ENCODE measurements around the gene IRX6. TPM values are rescaled to one million over a fixed set of nuclear protein-coding genes. Genes with fewer than 3 reads are reported as not detected.
A peak's percentile ranks its signal among the peaks of the same experiment; 100 is the strongest.

Gene IRX6
- total RNA-seq, 1 experiment from 2014 or later = not detected

DNA sequence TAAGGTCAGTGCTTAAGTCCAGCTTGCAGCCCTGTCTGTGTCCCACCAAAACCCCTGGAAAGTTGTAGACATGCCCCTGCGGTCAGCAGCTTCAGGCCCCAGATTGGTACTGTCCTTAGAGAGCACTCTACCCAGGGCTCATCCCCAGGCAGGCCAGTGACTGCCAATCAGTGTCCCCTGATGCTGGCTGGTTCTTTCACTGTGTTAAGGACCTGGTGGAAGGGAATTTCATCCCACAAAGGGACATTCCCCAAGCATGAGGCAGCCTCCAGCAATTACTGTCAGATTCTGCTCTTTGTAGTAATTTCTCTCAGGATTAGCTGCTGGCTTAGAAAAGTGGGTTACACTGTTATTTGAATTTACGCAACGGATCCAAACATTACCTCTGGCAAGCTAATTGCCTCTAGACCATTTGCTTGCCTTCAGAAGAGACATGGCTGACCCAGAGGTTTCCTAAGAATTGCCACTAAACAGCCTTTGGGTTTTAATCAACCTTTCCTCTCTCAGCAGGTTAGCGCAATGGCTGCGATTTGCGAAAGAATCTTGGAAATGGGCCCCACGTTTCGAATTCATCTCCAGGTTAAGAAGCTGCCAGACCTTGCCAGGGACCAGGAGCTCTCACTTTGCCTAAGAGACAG lies 5.9 kb downstream of the IRX6 start:
- H3K27me3 ChIP-seq (ENCODE audit: control insufficient read depth, insufficient read depth, low read length) = peaks cover 94% of the 10 kb centered on the region
- no peak overlapping the region for H3K4me3 ChIP-seq (ENCODE audit: insufficient read depth, low read depth, low read length)
- no peaks in the 10 kb centered on the region for H3K36me3 ChIP-seq (replicated peaks; ENCODE audit: control insufficient read depth, insufficient read depth, low read length)
- DNase-seq = no peak

DNA sequence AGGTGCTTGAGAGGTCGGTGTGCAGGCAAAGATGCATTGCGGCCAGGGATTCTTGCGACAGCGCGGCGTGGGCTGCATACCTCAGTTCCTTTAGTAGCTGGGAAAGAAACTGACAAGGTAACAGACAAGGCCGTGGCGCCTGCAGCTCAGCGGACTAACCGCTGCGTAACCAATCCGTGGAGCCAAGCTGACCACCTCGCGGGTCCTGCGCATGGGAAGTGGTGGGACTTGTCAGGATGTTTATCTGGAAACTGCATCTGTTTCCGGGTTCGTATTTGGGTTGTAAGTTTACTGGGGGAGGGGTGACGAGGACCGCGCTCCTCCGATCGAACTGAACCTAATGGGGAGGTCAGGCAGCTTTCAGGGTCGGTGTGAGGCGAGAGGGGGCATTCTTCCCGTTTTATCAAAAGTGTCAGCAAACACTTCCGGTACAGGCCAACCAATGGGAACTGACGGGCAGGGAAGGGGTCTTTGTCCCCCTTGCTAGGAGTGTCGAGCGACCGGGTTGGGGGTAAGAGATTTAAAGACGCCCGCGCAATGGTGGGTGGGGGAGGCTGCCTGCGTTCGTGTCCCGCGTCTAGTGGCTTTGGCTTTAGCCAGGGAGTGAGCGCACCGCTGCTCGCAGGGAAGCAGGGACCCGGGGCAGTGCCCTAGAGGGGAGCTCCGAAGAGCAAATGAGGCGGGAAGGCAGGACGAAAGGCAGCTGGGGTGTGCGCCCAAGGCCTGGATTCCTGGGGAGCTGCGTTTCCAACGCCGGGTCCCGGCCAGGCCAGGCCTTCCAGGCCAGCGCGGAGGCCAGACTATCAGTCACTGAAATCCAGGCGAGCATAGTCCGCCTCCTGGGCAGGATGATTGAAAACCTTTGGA lies 7.0 kb downstream of the IRX6 start:
- peak; percentile 64 for DNase-seq
- Histone ChIP-seq H3K27me3 (ENCODE audit: control insufficient read depth, insufficient read depth, low read length) (peaks cover 90% of the 10 kb centered on the region), H3K36me3 (replicated peaks; ENCODE audit: control insufficient read depth, insufficient read depth, low read length) (no peaks in the 10 kb centered on the region), H3K4me3 (ENCODE audit: insufficient read depth, low read depth, low read length) (peak overlapping the region; percentile 46)

GRCh38 chr16:55331648-55332185 lies 7.7 kb downstream of the IRX6 start:
- H3K27me3 ChIP-seq (ENCODE audit: control insufficient read depth, insufficient read depth, low read length) = peaks cover 87% of the 10 kb centered on the region
- H3K36me3 ChIP-seq (replicated peaks; ENCODE audit: control insufficient read depth, insufficient read depth, low read length) = no peaks in the 10 kb centered on the region
- peak overlapping the region; percentile 46 for H3K4me3 ChIP-seq (ENCODE audit: insufficient read depth, low read depth, low read length)
- peak; percentile 41 for DNase-seq

DNA sequence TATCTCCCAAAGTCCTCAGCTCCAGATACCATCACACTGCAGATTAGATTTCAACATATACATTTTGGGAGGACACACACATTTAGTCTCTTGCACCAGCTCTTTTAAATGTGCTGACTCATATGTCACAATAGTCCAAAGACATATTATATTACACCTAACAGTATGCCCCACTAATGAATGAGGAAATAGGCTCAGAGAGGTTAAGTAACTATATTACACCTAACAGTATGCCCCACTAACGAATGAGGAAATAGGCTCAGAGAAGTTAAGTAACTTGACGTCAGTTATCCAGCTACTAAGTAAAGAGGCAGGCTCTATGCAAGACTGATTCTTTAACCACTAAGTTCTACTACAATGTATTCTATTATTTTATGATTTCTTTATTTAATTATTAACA lies 9.7 kb downstream of the IRX6 start:
- Histone ChIP-seq H3K27me3 (ENCODE audit: control insufficient read depth, insufficient read depth, low read length) (peaks cover 67% of the 10 kb centered on the region), H3K36me3 (replicated peaks; ENCODE audit: control insufficient read depth, insufficient read depth, low read length) (no peaks in the 10 kb centered on the region), H3K4me3 (ENCODE audit: insufficient read depth, low read depth, low read length) (no peak overlapping the region)
- no peak for DNase-seq

DNA sequence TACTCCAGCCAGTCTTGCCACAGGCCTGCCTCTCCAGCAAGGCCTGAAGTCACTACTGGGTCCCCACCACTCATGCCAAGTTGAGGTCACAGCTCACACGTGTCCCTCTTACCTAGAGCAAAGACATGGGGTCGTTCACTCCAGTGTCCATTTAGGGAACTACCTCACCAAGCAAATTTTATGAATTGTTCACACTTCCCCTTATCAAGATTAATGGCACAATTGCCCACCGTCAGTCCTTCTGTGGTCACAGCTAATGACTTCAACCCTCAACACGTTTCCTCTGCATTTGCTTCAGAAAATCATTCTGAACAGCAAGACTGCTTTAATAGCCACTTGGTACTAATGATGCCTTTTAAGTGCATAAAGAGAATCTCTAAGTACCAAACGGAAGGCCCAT lies 14.6 kb downstream of the IRX6 start:
- no peak overlapping the region for H3K4me3 ChIP-seq (ENCODE audit: insufficient read depth, low read depth, low read length)
- H3K27me3 ChIP-seq (ENCODE audit: control insufficient read depth, insufficient read depth, low read length) = peaks cover 18% of the 10 kb centered on the region
- DNase-seq = no peak
- H3K36me3 ChIP-seq (replicated peaks; ENCODE audit: control insufficient read depth, insufficient read depth, low read length) = no peaks in the 10 kb centered on the region

DNA sequence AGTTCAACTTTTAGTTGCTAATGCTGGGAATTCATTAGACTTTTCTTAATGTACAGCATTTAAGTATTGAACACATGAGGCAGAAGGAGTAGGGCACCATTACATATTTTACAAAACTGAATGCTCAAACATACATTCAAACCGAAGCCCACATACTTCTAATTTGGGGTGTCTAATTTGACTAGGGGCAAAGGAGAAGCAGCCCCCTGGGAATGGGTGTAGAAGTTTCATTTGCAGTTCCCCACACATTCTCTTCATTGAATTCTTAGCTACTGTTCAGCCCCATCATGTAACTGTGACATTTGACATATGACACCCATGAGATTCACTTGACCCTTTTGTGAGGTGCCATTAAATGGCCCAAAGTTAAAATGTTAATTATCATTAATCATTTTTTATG lies 16.4 kb downstream of the IRX6 start:
- no peaks in the 10 kb centered on the region; the same call in 1 of the 2 replicates for H3K36me3 ChIP-seq (replicated peaks; ENCODE audit: control insufficient read depth, insufficient read depth, low read length)
- peaks cover 8% of the 10 kb centered on the region for H3K27me3 ChIP-seq (ENCODE audit: control insufficient read depth, insufficient read depth, low read length)
- H3K4me3 ChIP-seq (ENCODE audit: insufficient read depth, low read depth, low read length) = no peak overlapping the region
- no peak for DNase-seq

GRCh38 chr16:55341681-55342080 lies 17.7 kb downstream of the IRX6 start:
- no peaks in the 10 kb centered on the region; the same call in 1 of the 2 replicates for H3K36me3 ChIP-seq (replicated peaks; ENCODE audit: control insufficient read depth, insufficient read depth, low read length)
- no peak overlapping the region for H3K4me3 ChIP-seq (ENCODE audit: insufficient read depth, low read depth, low read length)
- H3K27me3 ChIP-seq (ENCODE audit: control insufficient read depth, insufficient read depth, low read length) = no peaks in the 10 kb centered on the region; the same call in none of the 2 replicates
- no peak for DNase-seq

- Histone ChIP-seq H3K36me3 (replicated peaks; ENCODE audit: control insufficient read depth, insufficient read depth, low read length) (no peaks in the 10 kb centered on the region; the same call in 1 of the 2 replicates), H3K27me3 (ENCODE audit: control insufficient read depth, insufficient read depth, low read length) (no peaks in the 10 kb centered on the region), H3K4me3 (ENCODE audit: insufficient read depth, low read depth, low read length) (no peak overlapping the region)
- DNase-seq = no peak
Observed at GRCh38 chr16:55346475-55346874, 22.5 kb downstream of the IRX6 start.

GRCh38 chr16:55349867-55350266 lies 25.9 kb downstream of the IRX6 start:
- Histone ChIP-seq H3K36me3 (replicated peaks; ENCODE audit: control insufficient read depth, insufficient read depth, low read length) (no peaks in the 10 kb centered on the region), H3K4me3 (ENCODE audit: insufficient read depth, low read depth, low read length) (no peak overlapping the region), H3K27me3 (ENCODE audit: control insufficient read depth, insufficient read depth, low read length) (no peaks in the 10 kb centered on the region; the same call in 1 of the 2 replicates)
- no peak for DNase-seq

DNA sequence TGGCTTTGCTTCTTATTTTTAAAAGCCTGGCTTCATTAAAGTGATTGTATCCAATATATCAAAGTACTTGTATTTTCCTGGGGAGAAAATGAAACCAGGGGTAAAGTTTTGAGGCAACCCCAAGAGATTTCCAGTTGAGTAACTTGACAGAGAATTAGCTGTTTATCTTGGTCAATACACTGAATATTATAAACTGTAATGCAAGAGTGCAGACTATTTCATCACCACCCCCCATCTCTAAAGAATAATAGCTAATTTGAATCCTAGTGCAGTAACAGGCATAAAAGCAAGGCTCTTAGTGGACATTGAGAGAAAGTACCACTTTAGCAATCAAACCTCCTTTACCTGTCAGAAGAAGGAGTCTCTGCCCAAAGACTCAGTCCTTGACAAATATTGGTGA lies 27.0 kb downstream of the IRX6 start:
- H3K36me3 ChIP-seq (replicated peaks; ENCODE audit: control insufficient read depth, insufficient read depth, low read length) = no peaks in the 10 kb centered on the region
- H3K27me3 ChIP-seq (ENCODE audit: control insufficient read depth, insufficient read depth, low read length) = no peaks in the 10 kb centered on the region; the same call in 1 of the 2 replicates
- DNase-seq = no peak
- H3K4me3 ChIP-seq (ENCODE audit: insufficient read depth, low read depth, low read length) = no peak overlapping the region

GRCh38 chr16:55351936-55352335 lies 27.9 kb downstream of the IRX6 start:
- H3K36me3 ChIP-seq (replicated peaks; ENCODE audit: control insufficient read depth, insufficient read depth, low read length) = no peaks in the 10 kb centered on the region
- no peak for DNase-seq
- no peaks in the 10 kb centered on the region; the same call in 1 of the 2 replicates for H3K27me3 ChIP-seq (ENCODE audit: control insufficient read depth, insufficient read depth, low read length)
- no peak overlapping the region for H3K4me3 ChIP-seq (ENCODE audit: insufficient read depth, low read depth, low read length)

- H3K36me3 ChIP-seq (replicated peaks; ENCODE audit: control insufficient read depth, insufficient read depth, low read length) = no peaks in the 10 kb centered on the region
- no peaks in the 10 kb centered on the region; the same call in 1 of the 2 replicates for H3K27me3 ChIP-seq (ENCODE audit: control insufficient read depth, insufficient read depth, low read length)
- DNase-seq = no peak
- no peak overlapping the region for H3K4me3 ChIP-seq (ENCODE audit: insufficient read depth, low read depth, low read length)
Observed at GRCh38 chr16:55357241-55357640, 33.2 kb downstream of the IRX6 start.

DNA sequence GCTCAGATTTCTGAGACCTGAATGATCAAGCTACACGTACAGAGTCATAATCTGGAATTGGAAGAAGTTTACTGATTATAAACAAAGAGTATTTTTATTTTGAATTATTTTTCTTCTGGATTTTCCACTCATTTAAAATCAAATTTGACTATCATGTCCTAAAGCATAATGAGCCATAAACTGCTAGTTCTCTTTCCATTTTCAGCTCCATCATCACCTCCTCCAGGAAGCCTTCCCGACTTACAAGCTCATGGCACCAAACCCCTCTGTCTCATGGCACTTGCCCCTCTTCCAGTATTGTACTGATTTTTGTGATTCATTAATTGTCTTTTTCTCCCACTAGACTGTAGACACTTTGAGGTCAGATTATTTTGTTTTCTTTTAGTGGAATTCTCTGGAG lies 35.9 kb downstream of the IRX6 start:
- no peak for DNase-seq
- Histone ChIP-seq H3K27me3 (ENCODE audit: control insufficient read depth, insufficient read depth, low read length) (no peaks in the 10 kb centered on the region; the same call in 1 of the 2 replicates), H3K4me3 (ENCODE audit: insufficient read depth, low read depth, low read length) (no peak overlapping the region), H3K36me3 (replicated peaks; ENCODE audit: control insufficient read depth, insufficient read depth, low read length) (no peaks in the 10 kb centered on the region)

DNA sequence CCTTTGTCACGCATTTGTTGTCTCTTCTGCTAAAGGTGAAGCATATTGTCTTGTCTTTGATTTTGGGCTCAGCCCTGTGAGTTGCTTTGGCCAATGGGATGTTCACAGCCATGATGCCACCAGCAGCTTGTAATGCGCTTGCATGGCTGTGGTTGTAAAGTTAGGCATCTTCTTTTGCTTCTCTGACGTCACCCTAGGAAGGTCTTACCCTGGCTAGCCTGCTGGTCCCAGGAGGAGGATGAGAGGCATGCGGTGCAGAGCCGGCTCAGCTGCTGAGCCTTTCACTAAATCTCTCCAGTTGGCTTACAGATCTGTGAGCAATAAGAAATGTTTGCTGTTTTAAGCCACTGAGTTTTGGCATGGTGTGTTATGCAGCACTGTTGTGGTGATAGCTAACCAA lies 40.8 kb downstream of the IRX6 start:
- DNase-seq = no peak
- no peaks in the 10 kb centered on the region; the same call in 1 of the 2 replicates for H3K27me3 ChIP-seq (ENCODE audit: control insufficient read depth, insufficient read depth, low read length)
- H3K36me3 ChIP-seq (replicated peaks; ENCODE audit: control insufficient read depth, insufficient read depth, low read length) = no peaks in the 10 kb centered on the region
- H3K4me3 ChIP-seq (ENCODE audit: insufficient read depth, low read depth, low read length) = no peak overlapping the region

Data from H7 (cell line).